22Rv1 (cell line): ENCODE measurements around the gene HNRNPL.

Experiments
- ZFX ChIP-seq: fragments of 450-650 bp; IDR thresholded peaks from 2 replicates; pipeline ENCODE4 v1.6.1; 2017; ENCODE audit warnings: antibody characterized with exemption, borderline replicate concordance
- TF ChIP-seq, protein P1 (sequence below): fragments of 450-650 bp; IDR thresholded peaks from 2 replicates; pipeline ENCODE4 v1.5.1; 2017; ENCODE audit warnings: mild to moderate bottlenecking

DNA sequence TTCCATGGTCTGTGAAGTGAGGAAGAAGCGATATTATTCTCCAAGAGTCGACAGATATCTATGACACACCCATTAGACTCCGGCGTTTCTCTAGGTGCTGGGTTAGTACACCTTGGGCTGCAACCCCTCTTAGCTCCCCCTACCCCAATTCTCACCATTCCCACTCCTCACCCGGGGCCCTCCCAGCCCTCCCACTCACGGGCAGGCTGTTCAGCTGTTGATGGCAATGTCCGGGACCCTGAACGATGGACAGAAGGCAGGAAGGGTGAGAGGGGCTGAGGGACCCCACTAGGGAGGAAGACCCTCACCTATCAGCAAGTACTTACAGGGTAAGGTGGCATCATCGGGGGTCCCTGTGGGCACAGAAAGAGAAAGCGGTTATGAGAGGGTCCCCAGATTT, 46.2 kb downstream of the HNRNPL start:
- TF ChIP-seq, protein P1, sequence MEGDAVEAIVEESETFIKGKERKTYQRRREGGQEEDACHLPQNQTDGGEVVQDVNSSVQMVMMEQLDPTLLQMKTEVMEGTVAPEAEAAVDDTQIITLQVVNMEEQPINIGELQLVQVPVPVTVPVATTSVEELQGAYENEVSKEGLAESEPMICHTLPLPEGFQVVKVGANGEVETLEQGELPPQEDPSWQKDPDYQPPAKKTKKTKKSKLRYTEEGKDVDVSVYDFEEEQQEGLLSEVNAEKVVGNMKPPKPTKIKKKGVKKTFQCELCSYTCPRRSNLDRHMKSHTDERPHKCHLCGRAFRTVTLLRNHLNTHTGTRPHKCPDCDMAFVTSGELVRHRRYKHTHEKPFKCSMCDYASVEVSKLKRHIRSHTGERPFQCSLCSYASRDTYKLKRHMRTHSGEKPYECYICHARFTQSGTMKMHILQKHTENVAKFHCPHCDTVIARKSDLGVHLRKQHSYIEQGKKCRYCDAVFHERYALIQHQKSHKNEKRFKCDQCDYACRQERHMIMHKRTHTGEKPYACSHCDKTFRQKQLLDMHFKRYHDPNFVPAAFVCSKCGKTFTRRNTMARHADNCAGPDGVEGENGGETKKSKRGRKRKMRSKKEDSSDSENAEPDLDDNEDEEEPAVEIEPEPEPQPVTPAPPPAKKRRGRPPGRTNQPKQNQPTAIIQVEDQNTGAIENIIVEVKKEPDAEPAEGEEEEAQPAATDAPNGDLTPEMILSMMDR: no peak
- TF ChIP-seq ZFX: no peak
